SK-N-SH treated with all-trans-retinoic acid at 6 μM for 48 hours (cell line): ENCODE measurements around the gene ACOXL.

ENCODE experiments used
- ATAC-seq: fragments of 200-7000 bp; cut with Tn5 transposase; 3 replicates; pipeline ENCODE4 v1.9.1; 2020; ENCODE audit warnings: mild to moderate bottlenecking, moderate library complexity
- BACH2 ChIP-seq: fragments of 250-450 bp; sonication (Bioruptor Pico); IDR thresholded peaks from 2 replicates; pipeline ENCODE4 v1.9.0; 2021; ENCODE audit warnings: mild to moderate bottlenecking, borderline replicate concordance
- ESRRG ChIP-seq: fragments of 250-450 bp; sonication (Bioruptor Pico); IDR thresholded peaks from 2 replicates; pipeline ENCODE4 v1.6.1; 2021; ENCODE audit warnings: mild to moderate bottlenecking
- ISL1 ChIP-seq: fragments of 250-450 bp; sonication (Bioruptor Pico); IDR thresholded peaks from 2 replicates; pipeline ENCODE4 v2.1.2; 2022; ENCODE audit warnings: mild to moderate bottlenecking, moderate library complexity
- OSR1 ChIP-seq: fragments of 250-450 bp; sonication (Bioruptor Pico); IDR thresholded peaks from 2 replicates; pipeline ENCODE4 v1.8.0; 2022; ENCODE audit warnings: moderate library complexity, mild to moderate bottlenecking, inconsistent platforms
- PPARA ChIP-seq: fragments of 250-450 bp; sonication (Bioruptor Pico); IDR thresholded peaks from 2 replicates; pipeline ENCODE4 v1.5.0; 2020; ENCODE audit warnings: mild to moderate bottlenecking, borderline replicate concordance
- RARB ChIP-seq: fragments of 250-450 bp; sonication (Bioruptor Pico); IDR thresholded peaks from 2 replicates; pipeline ENCODE4 v1.8.0; 2021; ENCODE audit warnings: mild to moderate bottlenecking, moderate library complexity
- TCF4 ChIP-seq: fragments of 250-450 bp; sonication (Bioruptor Pico); IDR thresholded peaks from 2 replicates; pipeline ENCODE4 v1.8.0; 2021; ENCODE audit warnings: mild to moderate bottlenecking, moderate library complexity, borderline replicate concordance
- ZC3H10 ChIP-seq: fragments of 250-450 bp; sonication (Bioruptor Pico); IDR thresholded peaks from 2 replicates; pipeline ENCODE4 v1.5.1; 2021; ENCODE audit warnings: mild to moderate bottlenecking, moderate library complexity
- ZFP3 ChIP-seq: fragments of 250-450 bp; sonication (Bioruptor Pico); IDR thresholded peaks from 2 replicates; pipeline ENCODE4 v1.5.0; 2020; ENCODE audit warnings: mild to moderate bottlenecking, moderate library complexity
- ZFP30 ChIP-seq: fragments of 450-650 bp; formaldehyde crosslinking; IDR thresholded peaks from 2 replicates; pipeline ENCODE4 v1.5.0; 2022; ENCODE audit warnings: mild to moderate bottlenecking, moderate library complexity
- ZNF565 ChIP-seq: fragments of 450-650 bp; formaldehyde crosslinking; conservative IDR thresholded peaks from 2 replicates; pipeline ENCODE4 v1.5.0; 2020; ENCODE audit warnings: low read depth, mild to moderate bottlenecking, moderate library complexity
- ZNF70 ChIP-seq: fragments of 450-650 bp; formaldehyde crosslinking; IDR thresholded peaks from 2 replicates; pipeline ENCODE4 v1.5.0; 2020; ENCODE audit warnings: mild to moderate bottlenecking, moderate library complexity
- TF ChIP-seq, protein P1 (sequence below): fragments of 250-450 bp; sonication (Bioruptor Pico); IDR thresholded peaks from 2 replicates; pipeline ENCODE4 v1.5.1; 2020; ENCODE audit warnings: low read depth, mild to moderate bottlenecking, moderate library complexity
- TF ChIP-seq, protein P2 (sequence below): fragments of 250-450 bp; sonication (Bioruptor Pico); IDR thresholded peaks from 2 replicates; pipeline ENCODE4 v1.8.0; 2021; ENCODE audit warnings: low read depth, mild to moderate bottlenecking, moderate library complexity, borderline replicate concordance
- TF ChIP-seq, protein P3 (sequence below): fragments of 250-450 bp; sonication (Bioruptor Pico); IDR thresholded peaks from 2 replicates; pipeline ENCODE4 v1.8.0; 2020; ENCODE audit warnings: mild to moderate bottlenecking, moderate library complexity, borderline replicate concordance

The ACOXL gene

DNA sequence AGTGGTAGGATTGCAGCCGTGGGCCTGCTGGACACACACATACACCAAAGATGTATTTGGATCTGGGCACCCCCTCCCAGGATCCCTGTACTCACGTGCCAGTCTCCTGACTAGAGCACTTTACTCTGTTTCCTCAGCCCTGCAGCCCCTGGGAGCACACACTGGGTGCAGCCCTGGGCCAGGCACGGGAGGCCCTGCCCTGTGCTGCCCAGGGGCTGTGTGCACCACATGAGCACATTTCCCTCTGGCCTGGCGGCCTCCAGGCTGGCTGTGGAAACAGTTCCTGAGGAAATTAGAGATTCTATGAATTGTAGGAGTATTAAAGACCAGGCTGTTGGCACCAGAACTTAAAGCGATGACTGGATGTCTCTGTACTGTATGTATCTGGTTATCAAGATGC is 433.7 kb downstream of the ACOXL start (continued):
- TF ChIP-seq ZFP30 (CRISPR knock-in tag) (no peak), ISL1 (CRISPR knock-in tag) (no peak), ZFP3 (CRISPR knock-in tag) (no peak), RARB (CRISPR knock-in tag) (no peak)
- TF ChIP-seq, protein P1, sequence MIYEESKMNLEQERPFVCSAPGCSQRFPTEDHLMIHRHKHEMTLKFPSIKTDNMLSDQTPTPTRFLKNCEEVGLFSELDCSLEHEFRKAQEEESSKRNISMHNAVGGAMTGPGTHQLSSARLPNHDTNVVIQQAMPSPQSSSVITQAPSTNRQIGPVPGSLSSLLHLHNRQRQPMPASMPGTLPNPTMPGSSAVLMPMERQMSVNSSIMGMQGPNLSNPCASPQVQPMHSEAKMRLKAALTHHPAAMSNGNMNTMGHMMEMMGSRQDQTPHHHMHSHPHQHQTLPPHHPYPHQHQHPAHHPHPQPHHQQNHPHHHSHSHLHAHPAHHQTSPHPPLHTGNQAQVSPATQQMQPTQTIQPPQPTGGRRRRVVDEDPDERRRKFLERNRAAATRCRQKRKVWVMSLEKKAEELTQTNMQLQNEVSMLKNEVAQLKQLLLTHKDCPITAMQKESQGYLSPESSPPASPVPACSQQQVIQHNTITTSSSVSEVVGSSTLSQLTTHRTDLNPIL (CRISPR knock-in tag), result no peak

GRCh38 chr2:111167076-111167862 is 434.9 kb downstream of the ACOXL start:
- no peak for TF ChIP-seq ZC3H10
- TF ChIP-seq, all 23 proteins: peak for 0
- ATAC-seq, result no peak

DNA sequence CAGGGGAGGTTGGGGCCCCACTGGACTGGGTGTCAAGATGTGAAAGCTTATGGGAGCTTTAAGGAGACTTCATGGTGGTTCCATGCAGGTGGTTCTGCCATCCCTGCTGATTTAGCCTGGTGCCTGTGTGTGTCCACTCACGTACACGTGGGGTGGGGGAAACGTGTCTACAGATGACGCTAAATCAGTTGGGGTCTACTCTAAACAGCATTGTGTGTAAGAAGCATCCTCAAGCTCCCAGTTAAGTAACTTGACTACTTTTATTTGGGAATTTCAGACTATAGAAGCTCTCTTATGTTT is 435.4 kb downstream of the ACOXL start:
- TF ChIP-seq OSR1 (CRISPR knock-in tag), result no peak
- TF ChIP-seq ESRRG (CRISPR knock-in tag), result no peak
- TF ChIP-seq ZFP3 (CRISPR knock-in tag), result no peak
- no peak for TF ChIP-seq ISL1 (CRISPR knock-in tag)
- TF ChIP-seq ZFP30 (CRISPR knock-in tag), result no peak
- TF ChIP-seq PPARA, result no peak
- TF ChIP-seq ZNF70 (CRISPR knock-in tag), result no peak
- TF ChIP-seq, protein P2, sequence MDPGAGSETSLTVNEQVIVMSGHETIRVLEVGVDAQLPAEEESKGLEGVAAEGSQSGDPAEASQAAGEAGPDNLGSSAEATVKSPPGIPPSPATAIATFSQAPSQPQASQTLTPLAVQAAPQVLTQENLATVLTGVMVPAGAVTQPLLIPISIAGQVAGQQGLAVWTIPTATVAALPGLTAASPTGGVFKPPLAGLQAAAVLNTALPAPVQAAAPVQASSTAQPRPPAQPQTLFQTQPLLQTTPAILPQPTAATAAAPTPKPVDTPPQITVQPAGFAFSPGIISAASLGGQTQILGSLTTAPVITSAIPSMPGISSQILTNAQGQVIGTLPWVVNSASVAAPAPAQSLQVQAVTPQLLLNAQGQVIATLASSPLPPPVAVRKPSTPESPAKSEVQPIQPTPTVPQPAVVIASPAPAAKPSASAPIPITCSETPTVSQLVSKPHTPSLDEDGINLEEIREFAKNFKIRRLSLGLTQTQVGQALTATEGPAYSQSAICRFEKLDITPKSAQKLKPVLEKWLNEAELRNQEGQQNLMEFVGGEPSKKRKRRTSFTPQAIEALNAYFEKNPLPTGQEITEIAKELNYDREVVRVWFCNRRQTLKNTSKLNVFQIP, result no peak
- no peak for TF ChIP-seq ZC3H10
- TF ChIP-seq, protein P1 (CRISPR knock-in tag), result no peak
- TF ChIP-seq, protein P3, sequence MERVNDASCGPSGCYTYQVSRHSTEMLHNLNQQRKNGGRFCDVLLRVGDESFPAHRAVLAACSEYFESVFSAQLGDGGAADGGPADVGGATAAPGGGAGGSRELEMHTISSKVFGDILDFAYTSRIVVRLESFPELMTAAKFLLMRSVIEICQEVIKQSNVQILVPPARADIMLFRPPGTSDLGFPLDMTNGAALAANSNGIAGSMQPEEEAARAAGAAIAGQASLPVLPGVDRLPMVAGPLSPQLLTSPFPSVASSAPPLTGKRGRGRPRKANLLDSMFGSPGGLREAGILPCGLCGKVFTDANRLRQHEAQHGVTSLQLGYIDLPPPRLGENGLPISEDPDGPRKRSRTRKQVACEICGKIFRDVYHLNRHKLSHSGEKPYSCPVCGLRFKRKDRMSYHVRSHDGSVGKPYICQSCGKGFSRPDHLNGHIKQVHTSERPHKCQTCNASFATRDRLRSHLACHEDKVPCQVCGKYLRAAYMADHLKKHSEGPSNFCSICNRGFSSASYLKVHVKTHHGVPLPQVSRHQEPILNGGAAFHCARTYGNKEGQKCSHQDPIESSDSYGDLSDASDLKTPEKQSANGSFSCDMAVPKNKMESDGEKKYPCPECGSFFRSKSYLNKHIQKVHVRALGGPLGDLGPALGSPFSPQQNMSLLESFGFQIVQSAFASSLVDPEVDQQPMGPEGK (CRISPR knock-in tag), result no peak
- TF ChIP-seq BACH2 (CRISPR knock-in tag), result no peak
- TF ChIP-seq TCF4, result no peak
- no peak for TF ChIP-seq ZNF565 (CRISPR knock-in tag)
- ATAC-seq, result no peak
